ENCODE measurements around the gene LIN7B. TPM values are rescaled to one million over a fixed set of nuclear protein-coding genes. Genes with fewer than 3 reads are reported as not detected.

LIN7B gene
- total and polyA plus RNA-seq, 2 of the 13 experiments (the other 11 are each of a cell fraction or from before 2014, with no cell fraction given) = 5.3 to 7.6 TPM

GRCh38 chr19:49085020-49085867 is 28.9 kb upstream of the LIN7B start, which contains the start of gene SNRNP70 (continued):
- TF ChIP-seq RBFOX2 (IDR thresholded peaks at IDR 0.05; ENCODE audit: low read depth, low read length) (peak; percentile 100), ZNF296 (CRISPR knock-in tag; conservative IDR thresholded peaks at IDR 0.05) (peak; percentile 92), ZNF775 (CRISPR knock-in tag; IDR thresholded peaks at IDR 0.05; ENCODE audit: borderline replicate concordance) (no peak), SIX4 (CRISPR knock-in tag; IDR thresholded peaks at IDR 0.05) (no peak), KAT2B (IDR thresholded peaks at IDR 0.05; ENCODE audit: borderline replicate concordance, low read depth, low read length) (peak; percentile 21; the same call in 1 of the 2 replicates), ZSCAN12 (CRISPR knock-in tag; IDR thresholded peaks at IDR 0.05) (no peak), SP5 (CRISPR knock-in tag; IDR thresholded peaks at IDR 0.05; ENCODE audit: borderline replicate concordance, low read depth) (peak; percentile 62), SMC3 (IDR thresholded peaks at IDR 0.05; ENCODE audit: low read length) (no peak), ISL2 (CRISPR knock-in tag; IDR thresholded peaks at IDR 0.05) (peak; percentile 72), KDM1A (CRISPR knock-in tag; IDR thresholded peaks at IDR 0.05) (no peak), HOXA3 (CRISPR knock-in tag; IDR thresholded peaks at IDR 0.05) (peak; percentile 87), SNAPC2 (CRISPR knock-in tag; IDR thresholded peaks at IDR 0.05) (no peak; the same call in 1 of the 2 replicates), ZFP82 (CRISPR knock-in tag; IDR thresholded peaks at IDR 0.05; ENCODE audit: borderline replicate concordance) (0 out of 2 replicates have a peak, but pooled peaks have one; percentile 46), ZSCAN31 (CRISPR knock-in tag; IDR thresholded peaks at IDR 0.05; ENCODE audit: low read depth) (peak; percentile 81), ZFP90 (CRISPR knock-in tag; IDR thresholded peaks at IDR 0.05; ENCODE audit: borderline replicate concordance) (peak; percentile 91), ZNF383 (CRISPR knock-in tag; IDR thresholded peaks at IDR 0.05; ENCODE audit: borderline replicate concordance) (no peak), FOXK2 (IDR thresholded peaks at IDR 0.05) (peak; percentile 78), ZNF788 (CRISPR knock-in tag; IDR thresholded peaks at IDR 0.05; ENCODE audit: borderline replicate concordance) (peak; percentile 20; the same call in 1 of the 2 replicates), SOX6 (IDR thresholded peaks at IDR 0.05) (no peak), SOX6 (CRISPR knock-in tag; IDR thresholded peaks at IDR 0.05) (peak; percentile 67), ZNF546 (CRISPR knock-in tag; conservative IDR thresholded peaks at IDR 0.05) (no peak), ZC3H13 (CRISPR knock-in tag; IDR thresholded peaks at IDR 0.05) (0 out of 2 replicates have a peak, but pooled peaks have one; percentile 31)
- TF ChIP-seq, protein P1, sequence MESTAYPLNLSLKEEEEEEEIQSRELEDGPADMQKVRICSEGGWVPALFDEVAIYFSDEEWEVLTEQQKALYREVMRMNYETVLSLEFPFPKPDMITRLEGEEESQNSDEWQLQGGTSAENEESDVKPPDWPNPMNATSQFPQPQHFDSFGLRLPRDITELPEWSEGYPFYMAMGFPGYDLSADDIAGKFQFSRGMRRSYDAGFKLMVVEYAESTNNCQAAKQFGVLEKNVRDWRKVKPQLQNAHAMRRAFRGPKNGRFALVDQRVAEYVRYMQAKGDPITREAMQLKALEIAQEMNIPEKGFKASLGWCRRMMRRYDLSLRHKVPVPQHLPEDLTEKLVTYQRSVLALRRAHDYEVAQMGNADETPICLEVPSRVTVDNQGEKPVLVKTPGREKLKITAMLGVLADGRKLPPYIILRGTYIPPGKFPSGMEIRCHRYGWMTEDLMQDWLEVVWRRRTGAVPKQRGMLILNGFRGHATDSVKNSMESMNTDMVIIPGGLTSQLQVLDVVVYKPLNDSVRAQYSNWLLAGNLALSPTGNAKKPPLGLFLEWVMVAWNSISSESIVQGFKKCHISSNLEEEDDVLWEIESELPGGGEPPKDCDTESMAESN (CRISPR knock-in tag; conservative IDR thresholded peaks at IDR 0.05) = peak; percentile 85
- TF ChIP-seq, protein P2, sequence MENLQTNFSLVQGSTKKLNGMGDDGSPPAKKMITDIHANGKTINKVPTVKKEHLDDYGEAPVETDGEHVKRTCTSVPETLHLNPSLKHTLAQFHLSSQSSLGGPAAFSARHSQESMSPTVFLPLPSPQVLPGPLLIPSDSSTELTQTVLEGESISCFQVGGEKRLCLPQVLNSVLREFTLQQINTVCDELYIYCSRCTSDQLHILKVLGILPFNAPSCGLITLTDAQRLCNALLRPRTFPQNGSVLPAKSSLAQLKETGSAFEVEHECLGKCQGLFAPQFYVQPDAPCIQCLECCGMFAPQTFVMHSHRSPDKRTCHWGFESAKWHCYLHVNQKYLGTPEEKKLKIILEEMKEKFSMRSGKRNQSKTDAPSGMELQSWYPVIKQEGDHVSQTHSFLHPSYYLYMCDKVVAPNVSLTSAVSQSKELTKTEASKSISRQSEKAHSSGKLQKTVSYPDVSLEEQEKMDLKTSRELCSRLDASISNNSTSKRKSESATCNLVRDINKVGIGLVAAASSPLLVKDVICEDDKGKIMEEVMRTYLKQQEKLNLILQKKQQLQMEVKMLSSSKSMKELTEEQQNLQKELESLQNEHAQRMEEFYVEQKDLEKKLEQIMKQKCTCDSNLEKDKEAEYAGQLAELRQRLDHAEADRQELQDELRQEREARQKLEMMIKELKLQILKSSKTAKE (CRISPR knock-in tag; IDR thresholded peaks at IDR 0.05; ENCODE audit: borderline replicate concordance) = no peak
- TF ChIP-seq, protein P3, sequence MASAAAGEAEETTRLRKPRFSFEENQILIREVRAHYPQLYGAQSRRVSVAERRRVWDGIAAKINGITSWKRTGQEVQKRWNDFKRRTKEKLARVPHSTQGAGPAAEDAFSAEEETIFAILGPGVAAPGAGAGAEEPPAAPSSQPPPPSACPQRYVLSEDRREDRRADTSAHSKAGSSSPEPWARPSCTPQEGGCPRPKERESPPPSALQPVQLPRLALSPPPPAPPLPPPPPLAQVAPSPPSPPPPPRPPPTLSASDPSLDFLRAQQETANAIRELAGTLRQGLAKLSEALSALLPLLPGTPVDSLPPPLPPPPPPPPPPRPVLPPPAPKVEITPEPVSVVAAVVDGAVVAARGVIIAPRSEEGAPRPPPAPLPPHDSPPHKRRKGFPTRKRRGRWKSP (CRISPR knock-in tag; IDR thresholded peaks at IDR 0.05) = peak; percentile 94

All from HepG2 (cell line).